ENCODE data around the gene GIGYF1.
"Not testable (repeated sequence)": the region's sequence is repeated elsewhere in the genome, so short reads cannot be mapped to it uniquely, and the experiment has no call there.

Gene GIGYF1

GRCh38 chr7:100694098-100694745 lies at the start of gene GIGYF1:
Gene GIGYF1, minus strand, starts transcription at chr7:100694250. Its CDS starts 6,012 bp downstream, at chr7:100688238.
- DNase-seq = no peak

GRCh38 chr7:100739934-100740333 lies 45.9 kb upstream of the GIGYF1 start:
- no peak for DNase-seq

- DNase-seq = no peak
These were observed 42.6 kb upstream of the GIGYF1 start for GRCh38 chr7:100736671-100737070.

GRCh38 chr7:100735730-100736129 lies 41.7 kb upstream of the GIGYF1 start:
- DNase-seq = no peak

- no peak for DNase-seq
These were observed 38.0 kb upstream of the GIGYF1 start for GRCh38 chr7:100731937-100732636.

- no peak for DNase-seq
These were observed 36.2 kb upstream of the GIGYF1 start for GRCh38 chr7:100730136-100730800.

- DNase-seq = no peak
These were observed 34.1 kb upstream of the GIGYF1 start for GRCh38 chr7:100728196-100728595.

- DNase-seq = no peak
These were observed 33.1 kb upstream of the GIGYF1 start for GRCh38 chr7:100726996-100727761.

- DNase-seq = not testable (repeated sequence)
These were observed 30.3 kb upstream of the GIGYF1 start for GRCh38 chr7:100724364-100724763.

- DNase-seq = no peak
These were observed 29.8 kb upstream of the GIGYF1 start for GRCh38 chr7:100723732-100724275.

GRCh38 chr7:100722480-100723212 lies 28.6 kb upstream of the GIGYF1 start:
- no peak for DNase-seq

GRCh38 chr7:100721505-100721812 lies 27.4 kb upstream of the GIGYF1 start:
- no peak for DNase-seq

- no peak for DNase-seq
These were observed 26.8 kb upstream of the GIGYF1 start for GRCh38 chr7:100720671-100721504.

GRCh38 chr7:100720279-100720670 lies 26.2 kb upstream of the GIGYF1 start, which contains the start of gene EPO:
Gene EPO, plus strand, starts transcription at chr7:100720468. Its CDS starts 513 bp downstream, at chr7:100720981.
- DNase-seq = no peak

GRCh38 chr7:100719523-100720278 lies 25.7 kb upstream of the GIGYF1 start:
- DNase-seq = no peak

- not testable (repeated sequence) for DNase-seq
These were observed 23.0 kb upstream of the GIGYF1 start for GRCh38 chr7:100717073-100717472.

- DNase-seq = no peak
These were observed 20.7 kb upstream of the GIGYF1 start for GRCh38 chr7:100714725-100715124.

GRCh38 chr7:100711369-100711768 lies 17.3 kb upstream of the GIGYF1 start:
- DNase-seq = no peak

GRCh38 chr7:100710452-100710851 lies 16.4 kb upstream of the GIGYF1 start:
- DNase-seq = no peak

- DNase-seq = no peak
These were observed 14.3 kb upstream of the GIGYF1 start for GRCh38 chr7:100708395-100708794.
